IPS DF 6.9 (cell line): Measurements from ENCODE around the gene SMIM44.
"Not testable (repeated sequence)": the region's sequence is repeated elsewhere in the genome, so short reads cannot be mapped to it uniquely, and the experiment has no call there.

Source experiments
- DNase-seq: peaks from one replicate; pipeline ENCODE4 v3.0.0-alpha.2; 2013; ENCODE audit warnings: low read depth, low spot score
- H3K27ac ChIP-seq: one replicate; pipeline ENCODE4 v1.5.1; 2013; ENCODE audit warnings: low read length, control low read depth
- H3K27me3 ChIP-seq: 2 replicates; pipeline ENCODE4 v1.6.1; 2013; ENCODE audit warnings: mild to moderate bottlenecking, low read length; ENCODE audit not compliant: control insufficient read depth, insufficient read depth
- H3K36me3 ChIP-seq: 2 replicates; pipeline ENCODE4 v1.6.1; 2013; ENCODE audit warnings: low read length; ENCODE audit not compliant: control insufficient read depth, insufficient read depth
- H3K4me1 ChIP-seq: 2 replicates; pipeline ENCODE4 v1.6.1; 2013; ENCODE audit warnings: low read length; ENCODE audit not compliant: control insufficient read depth, insufficient read depth
- H3K4me3 ChIP-seq: 2 replicates; pipeline ENCODE4 v1.5.1; 2013; ENCODE audit warnings: mild to moderate bottlenecking, low read length
- H3K9me3 ChIP-seq: 2 replicates; pipeline ENCODE4 v1.6.1; 2013; ENCODE audit warnings: low read length, inconsistent platforms; ENCODE audit not compliant: control insufficient read depth, insufficient read depth
- WGBS: extraction: QIAGEN DNeasy Blood & Tissue Kit; methylation state at CpG from one replicate; pipeline ENCODE4 v1.1.7; 2013; ENCODE audit warnings: mixed read lengths, missing lambda C conversion rate; ENCODE audit not compliant: insufficient read length, insufficient coverage; 5-methylcytosine and 5-hydroxymethylcytosine counted together

SMIM44 gene

DNA sequence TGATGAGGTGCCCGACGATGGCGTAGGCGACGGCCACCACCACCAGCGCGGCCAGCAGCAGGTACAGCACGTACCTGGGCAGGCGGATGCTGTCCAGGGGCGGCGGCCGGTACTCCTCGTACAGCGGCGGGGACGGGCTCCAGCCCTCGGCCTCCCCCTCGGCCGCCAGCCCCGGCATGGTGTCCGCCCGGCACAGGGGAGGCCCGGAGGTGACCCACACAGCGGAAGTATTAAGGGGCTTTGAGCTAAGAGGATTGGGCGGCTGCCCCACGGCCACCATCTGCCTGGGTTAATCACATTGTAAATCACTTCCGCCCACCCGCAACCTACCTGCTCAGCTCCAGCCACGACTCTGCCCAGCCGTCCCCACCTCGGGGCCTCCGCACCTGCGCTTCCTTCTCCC is at the start of gene SMIM44:
SMIM44 (minus strand) TSS at position 216 of the 403 bp plus-strand sequence; CDS start at position 178, 38 bp downstream.
- Histone ChIP-seq H3K36me3 (no peaks in the 10 kb centered on the region), H3K4me1 (0 out of 2 replicates have a peak, but pooled peaks cover 2% of the 10 kb centered on the region), H3K27me3 (no peaks in the 10 kb centered on the region), H3K4me3 (no peak within 1 kb of the TSS), H3K9me3 (no peaks in the 10 kb centered on the region), H3K27ac (no peak within 1 kb of the TSS)
- no peak for DNase-seq
- no CpG with 5 or more reads among the region's 33 CpGs for WGBS

DNA sequence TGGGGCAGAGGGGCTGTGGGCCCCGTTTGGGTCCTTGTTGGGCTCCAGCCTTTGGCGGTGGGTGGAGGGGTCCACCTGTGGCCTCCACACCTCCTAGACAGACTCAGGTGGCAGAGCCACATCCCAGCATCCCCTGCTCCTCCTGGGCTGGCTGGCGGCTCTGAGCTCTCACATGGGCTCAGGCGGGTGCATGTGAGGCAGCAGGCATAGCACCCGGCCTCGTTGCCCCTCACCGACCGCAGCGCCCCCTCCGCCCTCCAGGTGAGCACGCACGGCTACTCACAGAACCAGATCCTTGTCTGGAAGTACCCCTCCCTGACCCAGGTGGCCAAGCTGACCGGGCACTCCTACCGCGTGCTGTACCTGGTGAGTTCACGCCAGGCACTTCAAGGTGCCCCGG is 49.8 kb upstream of the SMIM44 start:
- no CpG with 5 or more reads among the region's 17 CpGs for WGBS
- no peak for DNase-seq
- no peaks in the 10 kb centered on the region for H3K4me1 ChIP-seq
- no peaks in the 10 kb centered on the region for H3K27me3 ChIP-seq
- H3K36me3 ChIP-seq = peaks cover 35% of the 10 kb centered on the region
- H3K27ac ChIP-seq = no peak overlapping the region
- no peak overlapping the region for H3K4me3 ChIP-seq
- H3K9me3 ChIP-seq = no peaks in the 10 kb centered on the region

DNA sequence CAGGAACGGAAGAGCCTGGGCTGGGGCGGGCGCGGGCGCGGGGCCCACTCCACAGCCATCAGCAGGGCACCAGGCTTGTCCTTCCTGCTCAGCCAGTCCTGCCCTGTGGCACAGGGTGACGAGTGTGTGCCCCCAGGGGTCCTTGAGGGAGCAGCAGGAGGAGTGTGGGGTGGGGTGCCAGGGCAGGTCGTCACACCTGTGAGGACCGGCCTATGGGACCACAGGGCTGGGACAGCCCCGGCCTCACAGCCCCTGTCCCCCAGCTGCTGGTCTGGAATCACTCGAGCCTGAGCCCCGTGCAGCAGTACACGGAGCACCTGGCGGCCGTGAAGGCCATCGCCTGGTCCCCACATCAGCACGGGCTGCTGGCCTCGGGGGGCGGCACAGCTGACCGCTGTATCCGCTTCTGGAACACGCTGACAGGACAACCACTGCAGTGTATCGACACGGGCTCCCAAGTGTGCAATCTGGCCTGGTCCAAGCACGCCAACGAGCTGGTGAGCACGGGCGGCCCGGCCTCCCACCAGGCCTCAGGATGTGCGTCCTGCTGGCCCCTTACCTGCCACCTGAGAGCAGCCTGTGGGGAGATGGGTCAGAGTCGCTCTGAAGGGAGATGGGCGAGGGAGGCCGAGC is 49.0 kb upstream of the SMIM44 start:
- peaks cover 36% of the 10 kb centered on the region for H3K36me3 ChIP-seq
- no peaks in the 10 kb centered on the region for H3K4me1 ChIP-seq
- no peak for DNase-seq
- WGBS = no CpG with 5 or more reads among the region's 33 CpGs
- H3K4me3 ChIP-seq = no peak overlapping the region
- H3K27me3 ChIP-seq = no peaks in the 10 kb centered on the region
- H3K9me3 ChIP-seq = no peaks in the 10 kb centered on the region
- H3K27ac ChIP-seq = no peak overlapping the region

- H3K36me3 ChIP-seq = peaks cover 38% of the 10 kb centered on the region
These were observed 48.5 kb upstream of the SMIM44 start for GRCh38 chr19:3531716-3532115.

DNA sequence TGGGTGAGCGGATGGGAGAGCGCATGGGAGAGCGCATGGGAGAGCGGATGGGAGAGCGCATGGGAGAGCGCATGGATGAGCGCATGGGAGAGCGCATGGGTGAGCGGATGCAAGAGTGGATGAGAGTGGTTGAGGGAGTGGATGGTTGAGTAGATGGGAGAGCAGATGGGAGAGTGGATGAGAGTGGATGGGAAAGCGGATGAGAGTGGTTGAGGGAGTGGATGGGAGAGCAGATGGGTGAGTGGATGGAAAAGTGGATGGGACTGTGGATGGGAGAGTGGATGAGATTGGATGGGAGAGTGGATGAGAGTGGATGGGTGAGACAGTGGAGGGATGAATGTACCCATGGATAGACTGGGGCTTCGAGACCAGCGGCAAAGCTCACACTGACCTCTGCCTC is 47.1 kb upstream of the SMIM44 start:
- H3K27ac ChIP-seq = no peak overlapping the region
- DNase-seq = no peak
- H3K27me3 ChIP-seq = no peaks in the 10 kb centered on the region
- peaks cover 38% of the 10 kb centered on the region for H3K36me3 ChIP-seq
- no peaks in the 10 kb centered on the region for H3K9me3 ChIP-seq
- H3K4me3 ChIP-seq = no peak overlapping the region
- no peaks in the 10 kb centered on the region for H3K4me1 ChIP-seq
- WGBS = no CpG with 5 or more reads among the region's 12 CpGs

More at GRCh38 chr19:3531716-3532115, 48.5 kb upstream of the SMIM44 start:
- no peaks in the 10 kb centered on the region for H3K4me1 ChIP-seq
- H3K27me3 ChIP-seq = no peaks in the 10 kb centered on the region
- no peaks in the 10 kb centered on the region for H3K9me3 ChIP-seq
- no peak overlapping the region for H3K4me3 ChIP-seq
- DNase-seq = no peak
- no CpG with 5 or more reads among the region's 29 CpGs for WGBS
- no peak overlapping the region for H3K27ac ChIP-seq

DNA sequence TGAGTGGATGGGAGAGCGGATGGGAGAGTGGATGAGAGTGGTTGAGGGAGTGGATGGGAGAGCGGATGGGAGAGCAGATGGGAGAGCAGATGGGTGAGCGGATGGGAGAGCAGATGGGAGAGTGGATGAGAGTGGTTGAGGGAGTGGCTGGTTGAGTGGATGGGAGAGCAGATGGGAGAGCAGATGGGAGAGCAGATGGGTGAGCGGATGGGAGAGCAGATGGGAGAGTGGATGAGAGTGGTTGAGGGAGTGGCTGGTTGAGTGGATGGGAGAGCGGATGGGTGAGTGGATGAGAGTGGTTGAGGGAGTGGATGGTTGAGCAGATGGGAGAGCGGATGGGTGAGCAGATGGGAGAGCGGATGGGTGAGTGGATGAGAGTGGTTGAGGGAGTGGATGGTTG is 46.1 kb upstream of the SMIM44 start:
- not testable (repeated sequence) for H3K27ac ChIP-seq, H3K9me3 ChIP-seq, H3K4me1 ChIP-seq, DNase-seq, H3K4me3 ChIP-seq, H3K27me3 ChIP-seq
- WGBS = no CpG with 5 or more reads among the region's 7 CpGs
- H3K36me3 ChIP-seq = peaks cover 29% of the 10 kb centered on the region

- peaks cover 27% of the 10 kb centered on the region for H3K36me3 ChIP-seq
- WGBS = 100% methylated on average over 4 of the region's 20 CpGs
- H3K27me3 ChIP-seq = no peaks in the 10 kb centered on the region
- no peak overlapping the region for H3K4me3 ChIP-seq
- DNase-seq = no peak
- H3K9me3 ChIP-seq = no peaks in the 10 kb centered on the region
- H3K27ac ChIP-seq = no peak overlapping the region
- no peaks in the 10 kb centered on the region for H3K4me1 ChIP-seq
These were observed 45.4 kb upstream of the SMIM44 start for GRCh38 chr19:3528539-3529211.

DNA sequence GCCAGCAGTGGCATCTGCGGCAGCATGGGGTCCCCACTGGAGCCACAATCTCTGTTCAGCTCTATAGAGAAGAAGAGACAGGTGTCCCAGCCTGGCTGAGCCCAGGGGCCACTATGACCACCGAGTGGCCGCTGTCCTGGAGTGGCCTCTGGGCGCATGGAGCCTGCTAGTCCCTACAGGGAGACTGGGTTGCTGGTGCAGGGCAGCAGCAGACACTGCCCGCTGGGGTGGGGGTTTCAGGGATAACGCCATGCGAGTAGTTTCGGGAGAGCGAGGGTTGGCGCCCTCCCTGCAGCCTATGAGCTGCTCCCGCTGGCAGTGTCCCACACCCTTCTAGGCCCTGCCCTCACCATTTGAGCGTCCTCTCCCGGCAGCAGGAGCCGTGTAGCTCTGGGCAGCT is 44.8 kb upstream of the SMIM44 start:
- no peak overlapping the region for H3K4me3 ChIP-seq
- no peaks in the 10 kb centered on the region for H3K27me3 ChIP-seq
- H3K4me1 ChIP-seq = no peaks in the 10 kb centered on the region
- WGBS = no CpG with 5 or more reads among the region's 14 CpGs
- no peak for DNase-seq
- peaks cover 21% of the 10 kb centered on the region for H3K36me3 ChIP-seq
- H3K9me3 ChIP-seq = no peaks in the 10 kb centered on the region
- H3K27ac ChIP-seq = no peak overlapping the region

- peaks cover 14% of the 10 kb centered on the region for H3K36me3 ChIP-seq
- no peaks in the 10 kb centered on the region for H3K9me3 ChIP-seq
- H3K4me1 ChIP-seq = no peaks in the 10 kb centered on the region
- no peak overlapping the region for H3K27ac ChIP-seq
- DNase-seq = no peak
- no peaks in the 10 kb centered on the region for H3K27me3 ChIP-seq
- H3K4me3 ChIP-seq = no peak overlapping the region
- no CpG with 5 or more reads among the region's 21 CpGs for WGBS
These were observed 44.1 kb upstream of the SMIM44 start for GRCh38 chr19:3527238-3527910.

- WGBS = no CpG with 5 or more reads among the region's 28 CpGs
These were observed 43.4 kb upstream of the SMIM44 start for GRCh38 chr19:3526507-3527237.

More at GRCh38 chr19:3526507-3527237, 43.4 kb upstream of the SMIM44 start:
- no peak for DNase-seq
- H3K27ac ChIP-seq = no peak overlapping the region
- H3K36me3 ChIP-seq = peaks cover 11% of the 10 kb centered on the region
- no peak overlapping the region for H3K4me3 ChIP-seq
- no peaks in the 10 kb centered on the region for H3K4me1 ChIP-seq
- no peaks in the 10 kb centered on the region for H3K9me3 ChIP-seq
- H3K27me3 ChIP-seq = no peaks in the 10 kb centered on the region
